Activated CD4-positive, CD25-positive, alpha-beta regulatory T cell treated with anti-CD3 and anti-CD28 coated beads, Interleukin-2, amount 50 U/mL, for 72 hours (primary cell): Measurements from ENCODE around the gene FTO.
"Not testable (repeated sequence)": the region's sequence is repeated elsewhere in the genome, so short reads cannot be mapped to it uniquely, and the experiment has no call there.

Source experiments
- DNase-seq: peaks from one replicate; pipeline ENCODE4 v3.0.0; 2021

The FTO gene

GRCh38 chr16:53703590-53704444 is at the start of gene FTO, which contains the start of gene RPGRIP1L:
FTO (plus strand) TSS chr16:53704156.
RPGRIP1L (minus strand) TSS chr16:53703859; CDS start chr16:53700723, 3,136 bp downstream.
- DNase-seq, result peak; percentile 96

GRCh38 chr16:53654946-53655345 is 49.0 kb upstream of the FTO start:
- no peak for DNase-seq

GRCh38 chr16:53662072-53662471 is 41.9 kb upstream of the FTO start:
- no peak for DNase-seq

GRCh38 chr16:53664724-53665345 is 39.1 kb upstream of the FTO start:
- DNase-seq, result no peak

GRCh38 chr16:53666786-53667415 is 37.1 kb upstream of the FTO start:
- no peak for DNase-seq

- no peak for DNase-seq
Measured at GRCh38 chr16:53668869-53669268, 35.1 kb upstream of the FTO start.

GRCh38 chr16:53672461-53672860 is 31.5 kb upstream of the FTO start:
- DNase-seq, result no peak

- no peak for DNase-seq
Measured at GRCh38 chr16:53673189-53673588, 30.8 kb upstream of the FTO start.

GRCh38 chr16:53678155-53678554 is 25.8 kb upstream of the FTO start:
- DNase-seq, result no peak

- DNase-seq, result no peak
Measured at GRCh38 chr16:53678756-53679343, 25.1 kb upstream of the FTO start.

- DNase-seq, result no peak
Measured at GRCh38 chr16:53680756-53681155, 23.2 kb upstream of the FTO start.

GRCh38 chr16:53681354-53681753 is 22.6 kb upstream of the FTO start:
- DNase-seq, result no peak

- DNase-seq, result not testable (repeated sequence)
Measured at GRCh38 chr16:53685334-53685733, 18.6 kb upstream of the FTO start.

GRCh38 chr16:53686710-53687109 is 17.2 kb upstream of the FTO start:
- no peak for DNase-seq

- DNase-seq, result no peak
Measured at GRCh38 chr16:53689636-53690035, 14.3 kb upstream of the FTO start.

GRCh38 chr16:53690771-53691170 is 13.2 kb upstream of the FTO start:
- no peak for DNase-seq

- DNase-seq, result no peak
Measured at GRCh38 chr16:53692146-53692545, 11.8 kb upstream of the FTO start.

GRCh38 chr16:53693320-53693719 is 10.6 kb upstream of the FTO start:
- no peak for DNase-seq

GRCh38 chr16:53695070-53695469 is 8.9 kb upstream of the FTO start:
- DNase-seq, result no peak

GRCh38 chr16:53698271-53698670 is 5.7 kb upstream of the FTO start:
- DNase-seq, result not testable (repeated sequence)

GRCh38 chr16:53704445-53704813 is 473 bp downstream of the FTO start:
- no peak for DNase-seq

GRCh38 chr16:53707671-53708070 is 3.7 kb downstream of the FTO start:
- DNase-seq, result no peak

GRCh38 chr16:53708490-53708889 is 4.5 kb downstream of the FTO start:
- DNase-seq, result no peak

- no peak for DNase-seq
Measured at GRCh38 chr16:53711390-53711789, 7.4 kb downstream of the FTO start.
